Esophagus squamous epithelium (tissue), 5 donors: ENCODE results near the gene SPN. TPM values are rescaled to one million over a fixed set of nuclear protein-coding genes. Genes with fewer than 3 reads are reported as not detected.

Source experiments
- DNase-seq: peaks from one replicate; lab custom pipeline; 2025; lab: John Stamatoyannopoulos, UW
- H3K27ac ChIP-seq, 4 donors: fragments of 200-600 bp; sonication (generic); one replicate each; pipeline ENCODE4 v1.5.1; 2016 to 2019; ENCODE audit warnings: mild to moderate bottlenecking in 1 of 4
- H3K27me3 ChIP-seq, 4 donors: fragments of 200-600 bp; sonication (generic); 1 replicate in 3 of 4; 2 replicates in 1 of 4; pipeline versions ENCODE4 v1.5.1 to v1.6.0; 2017 to 2021; ENCODE audit warnings: antibody characterized with exemption in 1 of 4
- H3K36me3 ChIP-seq, 3 donors: fragments of 200-600 bp; sonication (generic); one replicate each; pipeline ENCODE4 v1.5.1; 2016 to 2019
- H3K4me1 ChIP-seq, 3 donors: fragments of 200-600 bp; sonication (generic); one replicate each; pipeline ENCODE4 v1.5.1; 2017 to 2019
- H3K4me3 ChIP-seq, 4 donors: fragments of 200-600 bp; sonication (generic); 1 replicate in 3 of 4; 2 replicates in 1 of 4; pipeline ENCODE4 v1.5.1; 2016 to 2019; ENCODE audit warnings: mild to moderate bottlenecking in 2 of 4, moderate library complexity in 1 of 4
- H3K9me3 ChIP-seq, 3 donors: fragments of 200-600 bp; sonication (generic); one replicate each; pipeline ENCODE4 v1.5.1; 2016 to 2019
- CTCF ChIP-seq, 6 experiments: fragments of 450-650 bp in 4 of 6; fragments of 200-600 bp in 2 of 6; sonication (generic) in 2 of 6; IDR thresholded peaks; one replicate each; pipeline ENCODE4 v1.5.1; 2016 to 2019; ENCODE audit warnings: antibody characterized with exemption in 6 of 6, mild to moderate bottlenecking in 4 of 6, moderate library complexity in 4 of 6
- POLR2A ChIP-seq, 4 donors: fragments of 450-650 bp; IDR thresholded peaks; one replicate each; pipeline ENCODE4 v1.6.1; 2017; ENCODE audit warnings: antibody characterized with exemption in 4 of 4, mild to moderate bottlenecking in 4 of 4, moderate library complexity in 3 of 4
- WGBS, 2 donors: methylation state at CpG; one replicate each; pipeline ENCODE4 v1.1.5; 2018; 5-methylcytosine and 5-hydroxymethylcytosine counted together
- intact Hi-C: fragments of 100-400 bp; cut with DNase I; formaldehyde crosslinking; loops from one replicate; pipeline ENCODE4 v1.15.0; 2022
- total RNA-seq, 4 donors: library from RNA; depleted of rRNA; stranded (reverse); fragments of >200 nt; gene quantifications; one replicate each; pipeline ENCODE4 v1.1.0, GENCODE V29; 2016
- donor health status: DM: yes; HTN: yes; CAD: no.

SPN gene
- total RNA-seq, 4 donors from 2014 or later: 1.3 to 4.2 (median 2.8) TPM

GRCh38 chr16:29710227-29711219 lies 47.5 kb downstream of the SPN start:
- Histone ChIP-seq H3K36me3 (no peaks in the 10 kb centered on the region), H3K27ac (no peak overlapping the region), H3K9me3 (no peaks in the 10 kb centered on the region), H3K27me3 (no peaks in the 10 kb centered on the region), H3K4me1 (peaks cover 0 to 3% (median 0%) of the 10 kb centered on the region in 3 donors), H3K4me3 (no peak overlapping the region)
- no peak for TF ChIP-seq POLR2A (IDR thresholded peaks at IDR 0.05)
- TF ChIP-seq CTCF (IDR thresholded peaks at IDR 0.05): peak; percentile 44 to 84 (median 66)
- WGBS, 2 donors: 45 to 47% methylated on average over 17 of the region's 17 CpGs
- no peak for DNase-seq
- intact Hi-C loops: no loop called here

- 58 to 61% methylated on average over 4 of the region's 4 CpGs for WGBS, 2 donors
Measured at GRCh38 chr16:29712809-29713208, 49.8 kb downstream of the SPN start.

GRCh38 chr16:29714396-29714795 lies 51.3 kb downstream of the SPN start:
- TF ChIP-seq CTCF (IDR thresholded peaks at IDR 0.05) (no peak), POLR2A (IDR thresholded peaks at IDR 0.05) (no peak)
- no peak for DNase-seq
- 54 to 84% methylated on average over 2 of the region's 2 CpGs for whole genome bisulfite sequencing, 2 donors
- no peak overlapping the region for H3K4me3 ChIP-seq
- H3K27me3 ChIP-seq: no peaks in the 10 kb centered on the region
- H3K36me3 ChIP-seq: no peaks in the 10 kb centered on the region
- peaks cover 0 to 14% (median 0%) of the 10 kb centered on the region in 3 donors for H3K4me1 ChIP-seq
- intact Hi-C loops: no loop called here
- no peaks in the 10 kb centered on the region for H3K9me3 ChIP-seq
- no peak overlapping the region for H3K27ac ChIP-seq

More at GRCh38 chr16:29712809-29713208, 49.8 kb downstream of the SPN start:
- intact Hi-C loops: no loop called here
- Histone ChIP-seq H3K4me3 (no peak overlapping the region), H3K9me3 (no peaks in the 10 kb centered on the region), H3K27me3 (no peaks in the 10 kb centered on the region), H3K27ac (no peak overlapping the region), H3K36me3 (no peaks in the 10 kb centered on the region), H3K4me1 (peaks cover 0 to 3% (median 0%) of the 10 kb centered on the region in 3 donors)
- TF ChIP-seq CTCF (IDR thresholded peaks at IDR 0.05): no peak
- no peak for TF ChIP-seq POLR2A (IDR thresholded peaks at IDR 0.05)
- no peak for DNase-seq

GRCh38 chr16:29714972-29715371 lies 51.9 kb downstream of the SPN start:
- peaks cover 0 to 17% (median 0%) of the 10 kb centered on the region in 3 donors for H3K4me1 ChIP-seq
- no peaks in the 10 kb centered on the region for H3K36me3 ChIP-seq
- WGBS, 2 donors: 25 to 31% methylated on average over 1 of the region's 1 CpG
- intact Hi-C loops: loop anchor here (5.0 kb wide), 1 partner anchor 67 kb away; no protein-coding TSS in a partner anchor
- H3K27ac ChIP-seq: no peak overlapping the region
- TF ChIP-seq CTCF (IDR thresholded peaks at IDR 0.05): no peak
- TF ChIP-seq POLR2A (IDR thresholded peaks at IDR 0.05): no peak
- no peak overlapping the region for H3K4me3 ChIP-seq
- no peaks in the 10 kb centered on the region for H3K9me3 ChIP-seq
- H3K27me3 ChIP-seq: no peaks in the 10 kb centered on the region
- no peak for DNase-seq

GRCh38 chr16:29717113-29717512 lies 54.1 kb downstream of the SPN start:
- Histone ChIP-seq H3K4me3 (no peak overlapping the region), H3K4me1 (peaks cover 0 to 13% (median 0%) of the 10 kb centered on the region in 3 donors), H3K9me3 (no peaks in the 10 kb centered on the region), H3K27ac (no peak overlapping the region), H3K27me3 (no peaks in the 10 kb centered on the region), H3K36me3 (no peaks in the 10 kb centered on the region)
- DNase-seq: no peak
- intact Hi-C loops: loop anchor here (5.0 kb wide), 1 partner anchor 65 kb away; no protein-coding TSS in a partner anchor
- 81 to 87% methylated on average over 2 to 5 of the region's 7 CpGs for WGBS, 2 donors
- TF ChIP-seq CTCF (IDR thresholded peaks at IDR 0.05) (no peak), POLR2A (IDR thresholded peaks at IDR 0.05) (no peak)
